HepG2 (cell line): ENCODE measurements around the gene FBXW2. TPM values are rescaled to one million over a fixed set of nuclear protein-coding genes. Genes with fewer than 3 reads are reported as not detected.

Experiments
- ATAC-seq: fragments of 200-7000 bp; cut with Tn5 transposase; 3 replicates; pipeline ENCODE4 v1.9.1; 2020; ENCODE audit warnings: mild to moderate bottlenecking, moderate library complexity
- BruUV-seq: library from RNA; stranded (reverse); fragments of 400-500 nt; replicated peaks from 2 replicates; lab custom pipeline; 2021; lab: Mats Ljungman, UMichigan
- CTCF ChIA-PET: fragments of 300-600 bp; formaldehyde crosslinking; extraction: SDS; loops from one replicate; lab custom pipeline; 2021; ENCODE audit warnings: low total read pairs, inconsistent platforms, low intra/inter-chr PET ratio; lab: Yijun Ruan, JAX
- POLR2A ChIA-PET: fragments of 350-600 bp; sonication (Branson Sonifier 250); formaldehyde crosslinking; loops from one replicate; lab custom pipeline; 2020; ENCODE audit warnings: antibody characterized with exemption, inconsistent platforms; lab: Yijun Ruan, JAX
- DNase-seq: peaks from one replicate; pipeline ENCODE4 v3.0.0-alpha.2; 2015; ENCODE audit warnings: low spot score
- FAIRE-seq: peaks from 3 replicates; lab custom pipeline; 2011; peaks lifted over from hg19 to GRCh38; lab: Jason Lieb, UNC
- H2AFZ ChIP-seq: one replicate; pipeline ENCODE4 v1.6.1; 2011; ENCODE audit warnings: low read length, inconsistent platforms
- H3K27ac ChIP-seq: fragments of 300-600 bp; 3 replicates; pipeline ENCODE4 v1.8.0; 2011; ENCODE audit warnings: mixed run types, mild to moderate bottlenecking, mixed read lengths, low read length, inconsistent platforms; ENCODE audit not compliant: insufficient read depth; ENCODE audit errors: extremely low read length
- H3K27me3 ChIP-seq, 2 experiments: fragments of 200-600 bp in 1 of 2; 2 replicates in 1 of 2; 3 replicates in 1 of 2; pipeline versions ENCODE4 v1.6.0 to v1.8.0; 2011; ENCODE audit warnings: low read length in 2 of 2, mild to moderate bottlenecking in 2 of 2, moderate library complexity in 2 of 2, inconsistent platforms in 1 of 2; ENCODE audit not compliant: insufficient read depth in 2 of 2, control insufficient read depth in 1 of 2
- H3K36me3 ChIP-seq, 2 experiments: fragments of 200-600 bp in 1 of 2; replicated peaks in 1 of 2; 2 replicates in 1 of 2; 3 replicates in 1 of 2; pipeline versions ENCODE4 v1.5.1 to v1.8.0; 2011; ENCODE audit warnings: low read length in 2 of 2, inconsistent platforms in 1 of 2; ENCODE audit not compliant: insufficient read depth in 2 of 2, control insufficient read depth in 1 of 2
- H3K4me1 ChIP-seq: 2 replicates; pipeline ENCODE4 v1.5.1; 2012; ENCODE audit warnings: low read length, inconsistent platforms; ENCODE audit not compliant: insufficient read depth
- H3K4me2 ChIP-seq: 2 replicates; pipeline ENCODE4 v1.6.0; 2011; ENCODE audit warnings: low read depth, low read length, inconsistent platforms
- H3K4me3 ChIP-seq, 3 experiments: fragments of 200-600 bp in 1 of 3; sonication (generic), shearing (Covaris generic) in 1 of 3; replicated peaks in 1 of 3; 2 replicates each; pipeline ENCODE4 v1.5.1; 2011 to 2016; ENCODE audit warnings: low read length in 3 of 3, inconsistent platforms in 2 of 3, low read depth in 2 of 3, mild to moderate bottlenecking in 2 of 3, control low read depth in 1 of 3, mixed read lengths in 1 of 3; ENCODE audit not compliant: insufficient read depth in 1 of 3
- H3K79me2 ChIP-seq: one replicate; pipeline ENCODE4 v1.6.1; 2011; ENCODE audit warnings: low read length, inconsistent platforms; ENCODE audit not compliant: insufficient read depth
- H3K9ac ChIP-seq: 2 replicates; pipeline ENCODE4 v1.6.0; 2011; ENCODE audit warnings: mild to moderate bottlenecking, low read depth, low read length, inconsistent platforms; ENCODE audit not compliant: insufficient read depth
- H3K9me3 ChIP-seq: 2 replicates; pipeline ENCODE4 v1.5.1; 2012; ENCODE audit warnings: mild to moderate bottlenecking, low read length
- H4K20me1 ChIP-seq: 2 replicates; pipeline ENCODE4 v1.6.0; 2011; ENCODE audit warnings: inconsistent platforms, mild to moderate bottlenecking, low read length, moderate library complexity; ENCODE audit not compliant: insufficient read depth
- MAFK ChIP-seq, 2 experiments: IDR thresholded peaks in 1 of 2; conservative IDR thresholded peaks in 1 of 2; 2 replicates each; pipeline ENCODE4 v1.6.1; 2011; ENCODE audit warnings: improper control_type of control experiment in 2 of 2, low read length in 2 of 2
- MEIS2 ChIP-seq: sonication (generic); formaldehyde crosslinking; IDR thresholded peaks from 2 replicates; pipeline ENCODE4 v1.9.0; 2021; ENCODE audit warnings: mild to moderate bottlenecking, missing genetic modification reagents
- SCMH1 ChIP-seq: sonication (generic); formaldehyde crosslinking; IDR thresholded peaks from 2 replicates; pipeline ENCODE4 v1.9.0; 2021; ENCODE audit warnings: missing genetic modification reagents, mild to moderate bottlenecking, borderline replicate concordance
- ZNF7 ChIP-seq: IDR thresholded peaks from 2 replicates; pipeline ENCODE4 v1.6.1; 2016; ENCODE audit warnings: missing biosample characterization, missing genetic modification reagents
- WGBS: methylation state at CpG from one replicate; pipeline ENCODE4 v1.1.6; 2017; ENCODE audit warnings: low lambda C conversion rate; 5-methylcytosine and 5-hydroxymethylcytosine counted together
- in situ Hi-C: cut with HindIII; loops from 2 replicates; pipeline ENCODE4 v1.10.0; 2017; ENCODE audit warnings: low pct_unique_long_range_greater_than_20kb; ENCODE audit not compliant: extremely low pct_ligation_motif_present
- intact Hi-C: fragments of 100-400 bp; cut with micrococcal nuclease; formaldehyde crosslinking; loops from one replicate; pipeline ENCODE4 v1.10.0; 2022; ENCODE audit not compliant: unreplicated experiment
- polyA plus RNA-seq, 8 experiments: library from polyadenylated mRNA; depleted of rRNA in 3 of 8; stranded (reverse) in 7 of 8; unstranded in 1 of 8; fragments of >200 nt; fragmentation: Illumina TruSeq in 4 of 8; extraction: Trizol in 4 of 8; gene quantifications; 2 replicates each; pipeline versions ENCODE4 v1.2.1 to v1.2.3, GENCODE V29; 2011 to 2016; ENCODE audit warnings: low read depth in 4 of 8, missing spikeins in 1 of 8, mixed read lengths in 1 of 8; ENCODE audit not compliant: insufficient read depth in 1 of 8
- total RNA-seq, 5 experiments: library from RNA; depleted of rRNA; stranded (reverse); fragments of >200 nt; fragmentation: Illumina TruSeq; extraction: Trizol; gene quantifications; 2 replicates each; pipeline ENCODE4 v1.2.3, GENCODE V29; 2016; ENCODE audit warnings: low read depth in 1 of 5

FBXW2 gene
- total and polyA plus RNA-seq, 2 of the 13 experiments (the other 11 are each of a cell fraction or from before 2014, with no cell fraction given): 35.4 to 43.1 TPM

DNA sequence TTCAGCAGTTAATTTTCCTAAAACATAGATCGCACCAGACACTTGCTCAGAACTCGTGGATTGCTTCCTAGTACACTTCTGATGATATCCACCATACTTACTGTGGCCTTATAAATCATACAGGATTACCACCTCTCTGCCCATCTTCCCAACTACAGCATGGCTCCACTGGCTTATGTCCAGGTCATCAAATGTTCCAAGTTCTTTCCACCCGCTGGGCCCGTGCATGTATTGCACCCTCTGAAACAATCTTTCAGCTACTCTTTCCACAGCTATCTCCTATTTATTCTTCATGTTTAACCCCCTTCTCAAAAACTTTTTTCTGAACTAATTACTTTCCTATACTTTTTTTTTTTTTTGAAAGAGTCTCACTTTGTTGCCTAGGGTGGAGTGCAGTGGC, 18.5 kb downstream of the FBXW2 start:
- Histone ChIP-seq H3K9ac (no peak overlapping the region), H3K4me2 (no peak overlapping the region), H3K4me1 (peaks cover 38% of the 10 kb centered on the region), H3K36me3 (peaks cover 5 to 44% of the 10 kb centered on the region in 2 experiments), H3K27me3 (no peaks in the 10 kb centered on the region), H3K4me3 (no peak overlapping the region), H2AFZ (no peak overlapping the region), H3K79me2 (peaks cover 9% of the 10 kb centered on the region), H3K9me3 (no peaks in the 10 kb centered on the region), H3K27ac (no peak overlapping the region), H4K20me1 (no peaks in the 10 kb centered on the region)
- ChIA-PET POLR2A (no interaction called here), CTCF (no interaction called here)
- FAIRE-seq: no peak
- TF ChIP-seq SCMH1 (CRISPR knock-in tag) (no peak), MEIS2 (CRISPR knock-in tag) (no peak)
- BruUV-seq: no TSS peak
- no peak for DNase-seq
- WGBS: 95% methylated on average over 4 of the region's 4 CpGs
- peak; percentile 53 for ATAC-seq
- intact Hi-C loops (no loop called here), in situ Hi-C loops (no loop called here)

DNA sequence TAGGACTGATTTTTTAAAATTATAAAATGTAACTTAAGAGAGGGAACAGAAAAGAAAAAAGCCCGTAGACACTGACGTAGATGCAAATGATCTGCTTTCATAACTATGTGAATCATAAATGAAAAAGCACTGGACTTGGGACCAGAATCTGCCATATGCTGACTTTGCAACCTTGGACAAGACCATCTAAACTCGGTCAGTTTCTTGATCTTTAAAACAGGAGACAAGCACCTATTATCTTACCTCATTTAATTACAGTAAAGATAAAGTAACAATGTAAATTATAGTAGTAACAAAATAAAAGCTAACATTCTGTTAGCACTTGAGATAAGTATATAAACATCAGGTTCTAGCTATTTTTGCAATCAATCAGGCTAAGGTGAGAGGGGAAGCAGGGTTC, 20.0 kb downstream of the FBXW2 start:
- BruUV-seq: no TSS peak
- H3K4me3 ChIP-seq: no peak overlapping the region
- no peak for ATAC-seq
- H3K36me3 ChIP-seq: peaks cover 6 to 49% of the 10 kb centered on the region in 2 experiments
- no peak overlapping the region for H2AFZ ChIP-seq
- intact Hi-C loops (no loop called here), in situ Hi-C loops (no loop called here)
- H4K20me1 ChIP-seq: no peaks in the 10 kb centered on the region
- H3K9ac ChIP-seq: no peak overlapping the region
- FAIRE-seq: no peak
- TF ChIP-seq MAFK (conservative IDR thresholded peaks at IDR 0.05 in 1 of 2, IDR thresholded peaks at IDR 0.05 in 1 of 2; ENCODE audit: low read length in 2 of 2): peak; percentile 36 to 61; a peak in 3 of 4 replicates
- TF ChIP-seq ZNF7 (CRISPR knock-in tag): no peak
- peaks cover 4% of the 10 kb centered on the region for H3K79me2 ChIP-seq
- H3K27ac ChIP-seq: no peak overlapping the region
- H3K4me2 ChIP-seq: no peak overlapping the region
- H3K27me3 ChIP-seq: no peaks in the 10 kb centered on the region
- H3K4me1 ChIP-seq: peaks cover 38% of the 10 kb centered on the region
- 95% methylated on average over 3 of the region's 3 CpGs for WGBS
- ChIA-PET CTCF (no interaction called here), POLR2A (interaction anchor here (2.1 kb wide), 1 partner anchor 19 kb away, joined by 7 read pairs; the partner anchor contains the start of gene FBXW2)
- no peaks in the 10 kb centered on the region for H3K9me3 ChIP-seq
- DNase-seq: no peak
